Uterus (tissue), 4 donors: ENCODE data around the gene STAB1. TPM values are rescaled to one million over a fixed set of nuclear protein-coding genes. Genes with fewer than 3 reads are reported as not detected.

Experiments
- DNase-seq, 2 donors: peaks; one replicate each; pipeline ENCODE4 v3.0.0-alpha.2; 2019 to 2020
- H3K27ac ChIP-seq, 2 donors: fragments of 200-600 bp; sonication (generic); 1 replicate in 1 of 2; 2 replicates in 1 of 2; pipeline ENCODE4 v1.5.1; 2016 to 2018
- H3K27me3 ChIP-seq, 2 donors: fragments of 200-600 bp; sonication (generic); one replicate each; pipeline ENCODE4 v1.5.1; 2018 to 2019; ENCODE audit warnings: control low read depth in 1 of 2
- H3K36me3 ChIP-seq, 2 donors: fragments of 200-600 bp; sonication (generic); one replicate each; pipeline ENCODE4 v1.5.1; 2019; ENCODE audit warnings: control low read depth in 1 of 2
- H3K4me1 ChIP-seq, 2 donors: fragments of 200-600 bp; sonication (generic); one replicate each; pipeline ENCODE4 v1.5.1; 2018 to 2019; ENCODE audit warnings: control low read depth in 1 of 2
- H3K4me3 ChIP-seq, 2 donors: fragments of 200-600 bp; sonication (generic); 1 replicate in 1 of 2; 2 replicates in 1 of 2; pipeline ENCODE4 v1.5.1; 2018 to 2019; ENCODE audit warnings: mild to moderate bottlenecking in 1 of 2
- H3K9me3 ChIP-seq, 2 donors: fragments of 200-600 bp; sonication (generic); one replicate each; pipeline ENCODE4 v1.5.1; 2019; ENCODE audit warnings: control low read depth in 1 of 2
- POLR2A ChIP-seq, 2 donors: fragments of 450-650 bp; IDR thresholded peaks; one replicate each; pipeline ENCODE4 v1.6.1; 2016; ENCODE audit warnings: antibody characterized with exemption in 2 of 2, mild to moderate bottlenecking in 1 of 2, moderate library complexity in 1 of 2
- intact Hi-C: fragments of 100-400 bp; cut with DNase I; formaldehyde crosslinking; loops from one replicate; pipeline ENCODE4 v1.15.1; 2023; ENCODE audit warnings: low total_unique reads
- total RNA-seq, 4 donors: library from RNA; depleted of rRNA in 3 of 4; stranded (reverse); fragments of >200 nt in 3 of 4; gene quantifications; one replicate each; pipeline versions ENCODE4 v1.1.0 to v1.2.4, GENCODE V29; 2014 to 2023
- TF ChIP-seq, protein P1 (sequence below), 4 experiments: fragments of 200-600 bp in 2 of 4; fragments of 450-650 bp in 2 of 4; sonication (generic) in 2 of 4; IDR thresholded peaks; one replicate each; pipeline ENCODE4 v1.5.1; 2016 to 2019; ENCODE audit warnings: antibody characterized with exemption in 4 of 4, mild to moderate bottlenecking in 2 of 4, moderate library complexity in 1 of 4
- donor health status: DM: yes; HTN: yes; CAD: no.

Gene STAB1
- total RNA-seq, 4 donors from 2014 or later = 55.3 to 216 (median 78.2) TPM

DNA sequence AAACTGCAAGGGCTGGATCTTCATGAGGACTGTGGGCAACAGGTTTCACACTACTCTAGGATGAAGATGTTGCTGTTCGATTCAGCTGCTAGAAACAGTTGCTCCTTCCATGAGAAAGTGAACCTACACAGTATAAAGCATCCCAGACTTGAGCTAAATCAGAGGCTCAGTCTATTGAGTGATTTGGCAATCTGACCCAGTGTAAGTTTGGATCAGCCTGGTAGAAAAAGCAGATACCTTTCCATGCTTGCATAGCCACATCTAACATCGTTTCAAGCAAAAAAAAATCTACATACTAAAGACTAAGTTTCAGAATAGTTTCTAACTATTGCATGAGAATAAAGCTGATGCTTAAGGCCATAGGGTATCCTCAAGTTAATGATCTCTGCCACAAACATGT is 45.9 kb downstream of the STAB1 start:
- peaks cover 0 to 3% of the 10 kb centered on the region in 2 donors for H3K36me3 ChIP-seq
- no peak overlapping the region for H3K4me3 ChIP-seq
- no peak overlapping the region for H3K27ac ChIP-seq
- no peak for DNase-seq
- no peaks in the 10 kb centered on the region for H3K27me3 ChIP-seq
- intact Hi-C loops = no loop called here
- H3K9me3 ChIP-seq = no peaks in the 10 kb centered on the region
- TF ChIP-seq, protein P1, sequence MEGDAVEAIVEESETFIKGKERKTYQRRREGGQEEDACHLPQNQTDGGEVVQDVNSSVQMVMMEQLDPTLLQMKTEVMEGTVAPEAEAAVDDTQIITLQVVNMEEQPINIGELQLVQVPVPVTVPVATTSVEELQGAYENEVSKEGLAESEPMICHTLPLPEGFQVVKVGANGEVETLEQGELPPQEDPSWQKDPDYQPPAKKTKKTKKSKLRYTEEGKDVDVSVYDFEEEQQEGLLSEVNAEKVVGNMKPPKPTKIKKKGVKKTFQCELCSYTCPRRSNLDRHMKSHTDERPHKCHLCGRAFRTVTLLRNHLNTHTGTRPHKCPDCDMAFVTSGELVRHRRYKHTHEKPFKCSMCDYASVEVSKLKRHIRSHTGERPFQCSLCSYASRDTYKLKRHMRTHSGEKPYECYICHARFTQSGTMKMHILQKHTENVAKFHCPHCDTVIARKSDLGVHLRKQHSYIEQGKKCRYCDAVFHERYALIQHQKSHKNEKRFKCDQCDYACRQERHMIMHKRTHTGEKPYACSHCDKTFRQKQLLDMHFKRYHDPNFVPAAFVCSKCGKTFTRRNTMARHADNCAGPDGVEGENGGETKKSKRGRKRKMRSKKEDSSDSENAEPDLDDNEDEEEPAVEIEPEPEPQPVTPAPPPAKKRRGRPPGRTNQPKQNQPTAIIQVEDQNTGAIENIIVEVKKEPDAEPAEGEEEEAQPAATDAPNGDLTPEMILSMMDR (IDR thresholded peaks at IDR 0.05) = no peak
- no peak for TF ChIP-seq POLR2A (IDR thresholded peaks at IDR 0.05)
- peaks cover 0 to 10% of the 10 kb centered on the region in 2 donors for H3K4me1 ChIP-seq

DNA sequence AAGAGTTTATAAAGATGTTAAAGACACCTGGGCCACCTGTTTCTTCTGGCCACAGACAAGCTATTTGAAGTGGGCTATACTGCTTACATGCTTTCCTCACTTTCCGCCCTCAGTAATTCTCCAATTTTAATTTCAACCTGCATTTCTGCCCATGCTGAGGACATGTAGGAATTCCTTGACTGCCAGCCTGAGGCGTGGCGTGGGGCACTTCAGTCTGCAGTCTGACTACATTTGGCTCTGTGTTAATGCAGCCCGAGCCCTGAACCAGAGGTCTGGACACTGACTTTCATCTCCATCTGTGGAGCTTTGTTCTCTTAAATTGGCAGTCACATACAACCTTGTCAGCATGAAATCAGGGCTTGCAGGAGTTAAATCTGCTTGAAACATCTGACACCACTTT is 49.8 kb downstream of the STAB1 start:
- intact Hi-C loops = no loop called here
- Histone ChIP-seq H3K4me1 (no peaks in the 10 kb centered on the region), H3K36me3 (peaks cover 0 to 3% of the 10 kb centered on the region in 2 donors)

DNA sequence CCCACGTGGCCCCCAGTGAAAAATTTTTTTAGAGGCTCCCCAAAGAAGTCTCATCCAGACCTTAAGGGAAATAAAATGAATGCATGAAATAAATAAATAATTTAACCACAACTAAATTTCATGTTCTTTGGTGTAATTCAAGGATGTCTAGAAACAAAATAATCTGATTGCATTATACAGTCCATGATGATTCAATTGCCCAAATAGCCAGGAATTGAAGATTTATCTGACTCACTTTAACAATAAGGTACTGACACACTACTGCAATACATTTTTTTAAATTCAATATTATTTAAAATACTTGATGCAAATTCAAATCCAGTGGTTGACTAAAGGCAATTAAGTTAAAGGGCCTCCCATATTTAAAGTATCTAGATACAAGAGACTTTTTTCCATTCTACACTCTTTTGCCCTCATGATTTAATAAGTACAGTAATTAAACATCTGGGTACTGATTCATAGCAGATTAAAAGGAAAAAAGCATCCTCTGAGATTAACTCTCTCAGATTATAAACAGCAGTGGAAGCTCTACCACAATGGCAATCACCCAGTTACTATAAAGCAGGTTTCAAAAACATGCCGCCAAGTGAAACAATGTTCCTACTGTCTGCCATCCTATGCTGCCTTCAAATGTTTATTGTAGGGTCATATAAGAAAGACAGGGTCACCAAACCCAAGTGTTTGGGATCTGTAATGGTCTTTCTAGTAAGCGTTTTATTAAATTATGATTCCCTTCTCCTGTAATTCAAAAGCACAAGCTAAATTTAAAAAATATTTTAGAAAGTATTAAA is 51.2 kb downstream of the STAB1 start:
- Histone ChIP-seq H3K36me3 (peaks cover 0 to 3% of the 10 kb centered on the region in 2 donors), H3K27me3 (no peaks in the 10 kb centered on the region), H3K9me3 (no peaks in the 10 kb centered on the region), H3K27ac (no peak overlapping the region), H3K4me3 (no peak overlapping the region), H3K4me1 (no peaks in the 10 kb centered on the region)
- no peak for DNase-seq
- no peak for TF ChIP-seq POLR2A (IDR thresholded peaks at IDR 0.05)
- TF ChIP-seq, protein P1 (IDR thresholded peaks at IDR 0.05) = no peak
- intact Hi-C loops = no loop called here

More for the DNA sequence above, 49.8 kb downstream of the STAB1 start:
- Histone ChIP-seq H3K27ac (no peak overlapping the region), H3K27me3 (no peaks in the 10 kb centered on the region), H3K9me3 (no peaks in the 10 kb centered on the region), H3K4me3 (no peak overlapping the region)
- DNase-seq = no peak
- TF ChIP-seq POLR2A (IDR thresholded peaks at IDR 0.05) = no peak
- TF ChIP-seq, protein P1 (IDR thresholded peaks at IDR 0.05) = no peak

DNA sequence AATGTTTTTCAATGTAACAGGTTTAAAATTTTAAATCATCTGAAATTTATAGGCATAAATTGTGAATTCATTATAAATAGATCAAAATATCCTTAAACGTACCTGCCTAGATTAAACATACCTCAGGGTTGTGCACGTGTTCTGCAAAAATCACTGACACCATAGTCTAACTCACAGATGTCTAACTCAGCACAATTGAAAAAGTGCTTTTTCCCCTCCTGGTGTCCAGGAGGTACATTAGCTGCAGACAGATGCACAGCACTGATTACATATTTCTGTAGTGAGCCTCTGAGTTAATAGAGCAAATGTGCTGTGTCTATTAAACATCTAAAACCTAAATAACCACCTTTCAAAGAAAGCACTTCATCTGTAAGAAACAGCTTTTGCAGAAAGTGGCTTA is 52.0 kb downstream of the STAB1 start:
- intact Hi-C loops = no loop called here
- no peak overlapping the region for H3K4me3 ChIP-seq
- peaks cover 0 to 3% of the 10 kb centered on the region in 2 donors for H3K36me3 ChIP-seq
- no peak for DNase-seq
- H3K27ac ChIP-seq = no peak overlapping the region
- no peaks in the 10 kb centered on the region for H3K9me3 ChIP-seq
- H3K27me3 ChIP-seq = no peaks in the 10 kb centered on the region
- TF ChIP-seq POLR2A (IDR thresholded peaks at IDR 0.05) = no peak
- TF ChIP-seq, protein P1 (IDR thresholded peaks at IDR 0.05) = no peak
- no peaks in the 10 kb centered on the region for H3K4me1 ChIP-seq

DNA sequence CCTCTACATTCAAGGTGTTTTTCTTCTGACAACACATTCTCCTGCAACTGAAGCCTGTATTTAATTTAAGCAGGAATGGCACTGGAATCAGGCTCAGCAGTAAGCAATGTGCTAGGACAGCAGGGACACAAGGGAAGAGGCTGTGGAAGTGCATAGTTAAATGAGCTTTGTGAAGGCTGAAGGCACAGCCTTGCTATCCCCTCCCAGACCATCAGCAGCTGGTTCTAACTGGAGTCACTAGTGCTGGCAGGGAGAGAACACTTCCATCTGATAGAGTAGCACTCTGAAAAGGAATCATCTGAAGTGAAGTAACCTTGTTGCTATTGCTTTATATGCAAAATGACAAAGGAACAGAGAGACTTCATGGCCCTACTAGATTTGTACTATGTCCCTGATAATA is 56.0 kb downstream of the STAB1 start:
- intact Hi-C loops = no loop called here
- H3K9me3 ChIP-seq = no peaks in the 10 kb centered on the region
- no peaks in the 10 kb centered on the region for H3K27me3 ChIP-seq
- H3K36me3 ChIP-seq = no peaks in the 10 kb centered on the region
- no peak for DNase-seq
- no peak for TF ChIP-seq POLR2A (IDR thresholded peaks at IDR 0.05)
- no peak overlapping the region for H3K4me3 ChIP-seq
- H3K27ac ChIP-seq = no peak overlapping the region
- no peaks in the 10 kb centered on the region for H3K4me1 ChIP-seq
